ENCODE results near the gene SH3RF2. TPM values are rescaled to one million over a fixed set of nuclear protein-coding genes. Genes with fewer than 3 reads are reported as not detected.

Gene SH3RF2
- total and polyA plus RNA-seq, 10 of the 15 experiments (the other 5 are each of a cell fraction or from before 2014, with no cell fraction given), result 0.15 TPM; not detected in 9

DNA sequence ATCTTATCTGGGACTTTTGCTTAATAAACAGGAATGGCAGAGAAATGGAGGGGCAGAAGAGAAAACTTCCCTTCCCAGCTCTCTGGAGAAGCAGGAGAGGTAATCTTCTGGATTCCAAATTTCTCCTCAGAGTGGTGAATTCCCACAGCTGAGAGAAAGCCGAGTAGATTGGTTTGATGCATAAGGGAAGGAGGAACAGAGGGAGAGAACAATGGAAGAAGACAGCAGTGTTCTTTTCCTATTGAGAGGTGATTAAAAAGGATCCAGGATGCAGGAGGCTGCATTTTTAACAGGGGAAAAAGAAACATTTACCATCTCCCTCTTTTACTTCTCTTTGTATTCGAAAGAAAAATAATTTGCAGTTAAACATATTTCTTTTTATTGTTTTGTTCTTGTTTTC lies 13.1 kb downstream of the SH3RF2 start:
- Histone ChIP-seq H3K27ac (ENCODE audit: control insufficient read depth, insufficient read depth) (no peak overlapping the region), H3K27me3 (replicated peaks in 1 of 2; ENCODE audit: control insufficient read depth in 2 of 2, insufficient read depth in 2 of 2, low read length in 1 of 2) (no peaks in the 10 kb centered on the region; a peak in 1 of 4 replicates), H3K36me3 (ENCODE audit: control insufficient read depth in 2 of 2, insufficient read depth in 2 of 2, low read length in 1 of 2) (no peaks in the 10 kb centered on the region), H3K4me2 (ENCODE audit: control insufficient read depth, insufficient read depth) (no peak overlapping the region), H3K79me2 (ENCODE audit: control insufficient read depth, insufficient read depth, low read length) (no peaks in the 10 kb centered on the region), H3K4me1 (ENCODE audit: control insufficient read depth, insufficient read depth, low read length) (no peaks in the 10 kb centered on the region), H3K9me3 (replicated peaks; ENCODE audit: control insufficient read depth, insufficient read depth, low read length) (no peaks in the 10 kb centered on the region), H4K20me1 (ENCODE audit: control insufficient read depth, insufficient read depth) (no peaks in the 10 kb centered on the region), H3K4me3 (no peak overlapping the region), H2AFZ (ENCODE audit: control insufficient read depth, low read depth, low read length) (no peak overlapping the region), H3K9ac (ENCODE audit: control insufficient read depth, insufficient read depth, low read length) (no peak overlapping the region)
- TF ChIP-seq CHD2 (IDR thresholded peaks at IDR 0.05; ENCODE audit: borderline replicate concordance, low read depth, low read length) (no peak), GABPA (IDR thresholded peaks at IDR 0.05; ENCODE audit: low read depth) (no peak), ZBED1 (IDR thresholded peaks at IDR 0.05; ENCODE audit: borderline replicate concordance) (no peak), SMAD1 (IDR thresholded peaks at IDR 0.05; ENCODE audit: low read depth, partially characterized antibody) (no peak), ETV6 (conservative IDR thresholded peaks at IDR 0.05 in 1 of 2, IDR thresholded peaks at IDR 0.05 in 1 of 2; ENCODE audit: borderline replicate concordance in 1 of 2, low read depth in 1 of 2) (no peak), CBX3 (IDR thresholded peaks at IDR 0.05; ENCODE audit: borderline replicate concordance, low read depth) (no peak), HCFC1 (IDR thresholded peaks at IDR 0.05; ENCODE audit: low read length) (no peak), EGR1 (IDR thresholded peaks at IDR 0.05; ENCODE audit: borderline replicate concordance in 1 of 2, low read depth in 2 of 2, low read length in 2 of 2) (no peak), NR2F1 (conservative IDR thresholded peaks at IDR 0.05) (no peak)
- TF ChIP-seq, protein P1, sequence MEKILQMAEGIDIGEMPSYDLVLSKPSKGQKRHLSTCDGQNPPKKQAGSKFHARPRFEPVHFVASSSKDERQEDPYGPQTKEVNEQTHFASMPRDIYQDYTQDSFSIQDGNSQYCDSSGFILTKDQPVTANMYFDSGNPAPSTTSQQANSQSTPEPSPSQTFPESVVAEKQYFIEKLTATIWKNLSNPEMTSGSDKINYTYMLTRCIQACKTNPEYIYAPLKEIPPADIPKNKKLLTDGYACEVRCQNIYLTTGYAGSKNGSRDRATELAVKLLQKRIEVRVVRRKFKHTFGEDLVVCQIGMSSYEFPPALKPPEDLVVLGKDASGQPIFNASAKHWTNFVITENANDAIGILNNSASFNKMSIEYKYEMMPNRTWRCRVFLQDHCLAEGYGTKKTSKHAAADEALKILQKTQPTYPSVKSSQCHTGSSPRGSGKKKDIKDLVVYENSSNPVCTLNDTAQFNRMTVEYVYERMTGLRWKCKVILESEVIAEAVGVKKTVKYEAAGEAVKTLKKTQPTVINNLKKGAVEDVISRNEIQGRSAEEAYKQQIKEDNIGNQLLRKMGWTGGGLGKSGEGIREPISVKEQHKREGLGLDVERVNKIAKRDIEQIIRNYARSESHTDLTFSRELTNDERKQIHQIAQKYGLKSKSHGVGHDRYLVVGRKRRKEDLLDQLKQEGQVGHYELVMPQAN (conservative IDR thresholded peaks at IDR 0.05), result no peak
- TF ChIP-seq, protein P2, sequence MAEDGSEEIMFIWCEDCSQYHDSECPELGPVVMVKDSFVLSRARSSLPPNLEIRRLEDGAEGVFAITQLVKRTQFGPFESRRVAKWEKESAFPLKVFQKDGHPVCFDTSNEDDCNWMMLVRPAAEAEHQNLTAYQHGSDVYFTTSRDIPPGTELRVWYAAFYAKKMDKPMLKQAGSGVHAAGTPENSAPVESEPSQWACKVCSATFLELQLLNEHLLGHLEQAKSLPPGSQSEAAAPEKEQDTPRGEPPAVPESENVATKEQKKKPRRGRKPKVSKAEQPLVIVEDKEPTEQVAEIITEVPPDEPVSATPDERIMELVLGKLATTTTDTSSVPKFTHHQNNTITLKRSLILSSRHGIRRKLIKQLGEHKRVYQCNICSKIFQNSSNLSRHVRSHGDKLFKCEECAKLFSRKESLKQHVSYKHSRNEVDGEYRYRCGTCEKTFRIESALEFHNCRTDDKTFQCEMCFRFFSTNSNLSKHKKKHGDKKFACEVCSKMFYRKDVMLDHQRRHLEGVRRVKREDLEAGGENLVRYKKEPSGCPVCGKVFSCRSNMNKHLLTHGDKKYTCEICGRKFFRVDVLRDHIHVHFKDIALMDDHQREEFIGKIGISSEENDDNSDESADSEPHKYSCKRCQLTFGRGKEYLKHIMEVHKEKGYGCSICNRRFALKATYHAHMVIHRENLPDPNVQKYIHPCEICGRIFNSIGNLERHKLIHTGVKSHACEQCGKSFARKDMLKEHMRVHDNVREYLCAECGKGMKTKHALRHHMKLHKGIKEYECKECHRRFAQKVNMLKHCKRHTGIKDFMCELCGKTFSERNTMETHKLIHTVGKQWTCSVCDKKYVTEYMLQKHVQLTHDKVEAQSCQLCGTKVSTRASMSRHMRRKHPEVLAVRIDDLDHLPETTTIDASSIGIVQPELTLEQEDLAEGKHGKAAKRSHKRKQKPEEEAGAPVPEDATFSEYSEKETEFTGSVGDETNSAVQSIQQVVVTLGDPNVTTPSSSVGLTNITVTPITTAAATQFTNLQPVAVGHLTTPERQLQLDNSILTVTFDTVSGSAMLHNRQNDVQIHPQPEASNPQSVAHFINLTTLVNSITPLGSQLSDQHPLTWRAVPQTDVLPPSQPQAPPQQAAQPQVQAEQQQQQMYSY (CRISPR knock-in tag; IDR thresholded peaks at IDR 0.05), result no peak
- TF ChIP-seq, protein P3, sequence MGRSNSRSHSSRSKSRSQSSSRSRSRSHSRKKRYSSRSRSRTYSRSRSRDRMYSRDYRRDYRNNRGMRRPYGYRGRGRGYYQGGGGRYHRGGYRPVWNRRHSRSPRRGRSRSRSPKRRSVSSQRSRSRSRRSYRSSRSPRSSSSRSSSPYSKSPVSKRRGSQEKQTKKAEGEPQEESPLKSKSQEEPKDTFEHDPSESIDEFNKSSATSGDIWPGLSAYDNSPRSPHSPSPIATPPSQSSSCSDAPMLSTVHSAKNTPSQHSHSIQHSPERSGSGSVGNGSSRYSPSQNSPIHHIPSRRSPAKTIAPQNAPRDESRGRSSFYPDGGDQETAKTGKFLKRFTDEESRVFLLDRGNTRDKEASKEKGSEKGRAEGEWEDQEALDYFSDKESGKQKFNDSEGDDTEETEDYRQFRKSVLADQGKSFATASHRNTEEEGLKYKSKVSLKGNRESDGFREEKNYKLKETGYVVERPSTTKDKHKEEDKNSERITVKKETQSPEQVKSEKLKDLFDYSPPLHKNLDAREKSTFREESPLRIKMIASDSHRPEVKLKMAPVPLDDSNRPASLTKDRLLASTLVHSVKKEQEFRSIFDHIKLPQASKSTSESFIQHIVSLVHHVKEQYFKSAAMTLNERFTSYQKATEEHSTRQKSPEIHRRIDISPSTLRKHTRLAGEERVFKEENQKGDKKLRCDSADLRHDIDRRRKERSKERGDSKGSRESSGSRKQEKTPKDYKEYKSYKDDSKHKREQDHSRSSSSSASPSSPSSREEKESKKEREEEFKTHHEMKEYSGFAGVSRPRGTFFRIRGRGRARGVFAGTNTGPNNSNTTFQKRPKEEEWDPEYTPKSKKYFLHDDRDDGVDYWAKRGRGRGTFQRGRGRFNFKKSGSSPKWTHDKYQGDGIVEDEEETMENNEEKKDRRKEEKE (IDR thresholded peaks at IDR 0.05), result no peak
- RAD21 ChIA-PET (ENCODE audit: unreplicated experiment), result no interaction called here
- WGBS (ENCODE audit: insufficient coverage, insufficient replicate concordance, low lambda C conversion rate, missing lambda C conversion rate), result 24% methylated on average over 2 of the region's 2 CpGs
- no peak for ATAC-seq
- no TSS peak for BruUV-seq (replicated peaks)
- CTCF ChIA-PET, result no interaction called here
- POLR2A ChIA-PET, result no interaction called here
- intact Hi-C loops (cut with micrococcal nuclease; ENCODE audit: unreplicated experiment) (no loop called here), in situ Hi-C loops (cut with MboI) (no loop called here)
- no peak for FAIRE-seq
- DNase-seq (ENCODE audit: low read depth, low spot score), result no peak
- SMC1A ChIA-PET (ENCODE audit: uncharacterized antibody, unreplicated experiment), result no interaction called here

Data from GM12878 (cell line).